H9 (cell line): ENCODE data around the gene PEDS1. TPM values are rescaled to one million over a fixed set of nuclear protein-coding genes. Genes with fewer than 3 reads are reported as not detected.

Experiments used
- DNase-seq: peaks from one replicate; pipeline ENCODE4 v3.0.0-alpha.2; 2017
- H2AFZ ChIP-seq: one replicate; pipeline ENCODE4 v1.6.1; 2013; ENCODE audit warnings: mild to moderate bottlenecking, low read length, control low read depth, moderate library complexity
- H2AK5ac ChIP-seq: 2 replicates; pipeline ENCODE4 v1.6.1; 2013; ENCODE audit warnings: low read length, control low read depth, mixed read lengths; ENCODE audit not compliant: insufficient read length
- H2BK120ac ChIP-seq: one replicate; pipeline ENCODE4 v1.6.1; 2013; ENCODE audit warnings: low read depth, mild to moderate bottlenecking, low read length, control low read depth, inconsistent platforms; ENCODE audit not compliant: poor library complexity, severe bottlenecking
- H2BK12ac ChIP-seq: 2 replicates; pipeline ENCODE4 v1.6.1; 2013; ENCODE audit warnings: low read length, control low read depth, mixed read lengths, low read depth; ENCODE audit not compliant: insufficient read length
- H2BK15ac ChIP-seq: 2 replicates; pipeline ENCODE4 v1.6.1; 2013; ENCODE audit warnings: low read depth, low read length, control low read depth
- H2BK20ac ChIP-seq: one replicate; pipeline ENCODE4 v1.6.1; 2013; ENCODE audit warnings: low read depth, mild to moderate bottlenecking, low read length, control low read depth, inconsistent platforms; ENCODE audit not compliant: poor library complexity, severe bottlenecking
- H2BK5ac ChIP-seq: 2 replicates; pipeline ENCODE4 v1.6.1; 2013; ENCODE audit warnings: low read length, control low read depth, mixed read lengths; ENCODE audit not compliant: insufficient read length
- H3K14ac ChIP-seq: 2 replicates; pipeline ENCODE4 v1.6.1; 2013; ENCODE audit warnings: low read length, control low read depth; ENCODE audit not compliant: insufficient read depth
- H3K18ac ChIP-seq: 2 replicates; pipeline ENCODE4 v1.6.1; 2013; ENCODE audit warnings: low read depth, mild to moderate bottlenecking, mixed read lengths, low read length, control low read depth; ENCODE audit not compliant: insufficient read length
- H3K23ac ChIP-seq: 2 replicates; pipeline ENCODE4 v1.6.1; 2013; ENCODE audit warnings: low read length, control low read depth, mixed read lengths, low read depth; ENCODE audit not compliant: insufficient read length
- H3K23me2 ChIP-seq: 2 replicates; pipeline ENCODE4 v1.6.1; 2013; ENCODE audit warnings: low read depth, mild to moderate bottlenecking, mixed read lengths, low read length, control low read depth; ENCODE audit not compliant: insufficient read length, poor library complexity, severe bottlenecking
- H3K27ac ChIP-seq: 2 replicates; pipeline ENCODE4 v1.5.1; 2013; ENCODE audit warnings: low read length, control low read depth, mixed read lengths, low read depth; ENCODE audit not compliant: insufficient read length
- H3K27me3 ChIP-seq: 2 replicates; pipeline ENCODE4 v1.6.1; 2013; ENCODE audit warnings: low read length, control low read depth, inconsistent platforms; ENCODE audit not compliant: insufficient read depth
- H3K4ac ChIP-seq: 2 replicates; pipeline ENCODE4 v1.6.1; 2013; ENCODE audit warnings: low read depth, mild to moderate bottlenecking, control low read depth, inconsistent platforms, low read length, moderate library complexity
- H3K4me1 ChIP-seq: 2 replicates; pipeline ENCODE4 v1.6.1; 2013; ENCODE audit warnings: low read length, control low read depth, inconsistent platforms; ENCODE audit not compliant: insufficient read depth
- H3K4me2 ChIP-seq: 2 replicates; pipeline ENCODE4 v1.6.1; 2013; ENCODE audit warnings: low read length, control low read depth, mixed read lengths; ENCODE audit not compliant: insufficient read length, insufficient read depth
- H3K56ac ChIP-seq: 2 replicates; pipeline ENCODE4 v1.6.1; 2013; ENCODE audit warnings: low read depth, mild to moderate bottlenecking, mixed read lengths, low read length, control low read depth; ENCODE audit not compliant: insufficient read length
- H3K79me1 ChIP-seq: 2 replicates; pipeline ENCODE4 v1.6.1; 2013; ENCODE audit warnings: low read depth, mild to moderate bottlenecking, moderate library complexity, low read length, control low read depth, inconsistent platforms; ENCODE audit not compliant: insufficient read depth, poor library complexity, severe bottlenecking
- H3K79me2 ChIP-seq: 2 replicates; pipeline ENCODE4 v1.6.1; 2013; ENCODE audit warnings: low read length, control low read depth, inconsistent platforms; ENCODE audit not compliant: insufficient read depth
- H3K9ac ChIP-seq: 2 replicates; pipeline ENCODE4 v1.6.1; 2013; ENCODE audit warnings: low read length, control low read depth, mixed read lengths; ENCODE audit not compliant: insufficient read length; ENCODE audit errors: extremely low read depth
- H3K9me3 ChIP-seq: one replicate; pipeline ENCODE4 v1.6.1; 2013; ENCODE audit warnings: low read depth, low read length, inconsistent platforms; ENCODE audit not compliant: control insufficient read depth
- H3T11ph ChIP-seq: one replicate; pipeline ENCODE4 v1.6.1; 2013; ENCODE audit warnings: mild to moderate bottlenecking, low read length, control low read depth, inconsistent platforms
- H4K20me1 ChIP-seq: one replicate; pipeline ENCODE4 v1.6.1; 2013; ENCODE audit not compliant: control insufficient read depth, insufficient read length, insufficient read depth
- H4K5ac ChIP-seq: 2 replicates; pipeline ENCODE4 v1.6.1; 2013; ENCODE audit warnings: low read depth, mild to moderate bottlenecking, mixed read lengths, low read length, control low read depth; ENCODE audit not compliant: insufficient read length
- H4K8ac ChIP-seq: replicated peaks from 2 replicates; pipeline ENCODE4 v1.6.1; 2013; ENCODE audit warnings: low read length, control low read depth, mixed read lengths, low read depth; ENCODE audit not compliant: insufficient read length
- H4K91ac ChIP-seq: 2 replicates; pipeline ENCODE4 v1.6.1; 2013; ENCODE audit warnings: low read depth, mild to moderate bottlenecking, moderate library complexity, mixed read lengths, low read length, control low read depth; ENCODE audit not compliant: insufficient read length
- H3K27ac Mint-ChIP-seq, 3 experiments: 2 replicates in 2 of 3; 3 replicates in 1 of 3; pipeline ENCODE4 v1.8.0; 2020 to 2021; ENCODE audit warnings: mixed read lengths in 3 of 3, mild to moderate bottlenecking in 1 of 3, moderate library complexity in 1 of 3
- H3K27me3 Mint-ChIP-seq: 2 replicates; pipeline ENCODE4 v1.8.0; 2021; ENCODE audit warnings: low read depth, mild to moderate bottlenecking, moderate library complexity, mixed read lengths
- H3K36me3 Mint-ChIP-seq, 3 experiments: 2 replicates in 2 of 3; 3 replicates in 1 of 3; pipeline ENCODE4 v1.8.0; 2020 to 2021; ENCODE audit warnings: low read depth in 3 of 3, mixed read lengths in 3 of 3; ENCODE audit not compliant: insufficient read depth in 1 of 3
- H3K4me1 Mint-ChIP-seq, 2 experiments: 2 replicates each; pipeline ENCODE4 v1.8.0; 2020; ENCODE audit warnings: mixed read lengths in 2 of 2
- H3K4me3 Mint-ChIP-seq, 2 experiments: 2 replicates in 1 of 2; 3 replicates in 1 of 2; pipeline ENCODE4 v1.8.0; 2020 to 2021; ENCODE audit warnings: mild to moderate bottlenecking in 2 of 2, mixed read lengths in 2 of 2, moderate library complexity in 1 of 2
- H3K9me3 Mint-ChIP-seq, 2 experiments: 2 replicates in 1 of 2; 3 replicates in 1 of 2; pipeline ENCODE4 v1.8.0; 2020; ENCODE audit warnings: mild to moderate bottlenecking in 2 of 2, mixed read lengths in 2 of 2, moderate library complexity in 1 of 2
- CTCF ChIP-seq: fragments of 200-600 bp; sonication (generic); conservative IDR thresholded peaks from 3 replicates; pipeline ENCODE4 v1.8.0; 2021; ENCODE audit warnings: antibody characterized with exemption, mild to moderate bottlenecking
- WGBS: extraction: QIAGEN DNeasy Blood & Tissue Kit; methylation state at CpG from one replicate; pipeline ENCODE4 v1.1.7; 2013; ENCODE audit warnings: missing lambda C conversion rate, low lambda C conversion rate, mixed read lengths; ENCODE audit not compliant: insufficient read length; ENCODE audit errors: extremely low coverage; 5-methylcytosine and 5-hydroxymethylcytosine counted together
- total RNA-seq: library from RNA; stranded (reverse); gene quantifications from 2 replicates; pipeline ENCODE4 v1.2.1, GENCODE V29; 2021

PEDS1 gene
- total RNA-seq, 1 experiment from 2014 or later, result 29.3 TPM

GRCh38 chr20:50140339-50140859 lies 13.1 kb downstream of the PEDS1 start:
- Mint-ChIP-seq H3K4me3 (no peak overlapping the region; a peak in 1 of 5 replicates), H3K27me3 (no peaks in the 10 kb centered on the region), H3K27ac (peak overlapping the region; percentile 32 to 68 (median 41); a peak in 4 of 7 replicates), H3K9me3 (no peaks in the 10 kb centered on the region), H3K36me3 (peaks cover 17 to 46% (median 45%) of the 10 kb centered on the region in 3 experiments), H3K4me1 (peaks cover 27 to 29% of the 10 kb centered on the region in 2 experiments)
- peaks cover 2% of the 10 kb centered on the region; the same call in 1 of the 2 replicates for H3K79me2 ChIP-seq
- no peak overlapping the region for H3K23ac ChIP-seq
- H2BK15ac ChIP-seq, result no peak overlapping the region
- H3K27me3 ChIP-seq, result no peaks in the 10 kb centered on the region
- H3K56ac ChIP-seq, result no peak overlapping the region
- DNase-seq, result no peak
- no peak overlapping the region for H2AFZ ChIP-seq
- no peak overlapping the region for H4K91ac ChIP-seq
- no CpG with 5 or more reads among the region's 11 CpGs for WGBS
- TF ChIP-seq CTCF, result no peak
- no peak overlapping the region for H2BK12ac ChIP-seq
- H2BK120ac ChIP-seq, result no peak overlapping the region
- no peak overlapping the region for H3K14ac ChIP-seq
- H3K9me3 ChIP-seq, result no peaks in the 10 kb centered on the region
- no peaks in the 10 kb centered on the region for H4K20me1 ChIP-seq
- no peak overlapping the region for H3K27ac ChIP-seq
- no peak overlapping the region for H2BK5ac ChIP-seq
- H3K18ac ChIP-seq, result no peak overlapping the region
- H3K23me2 ChIP-seq, result no peaks in the 10 kb centered on the region
- H3K4ac ChIP-seq, result no peak overlapping the region
- no peak overlapping the region for H4K8ac ChIP-seq
- H2BK20ac ChIP-seq, result no peak overlapping the region
- H3K4me2 ChIP-seq, result no peak overlapping the region
- H3K4me1 ChIP-seq, result peaks cover 6% of the 10 kb centered on the region; the same call in 1 of the 2 replicates
- H2AK5ac ChIP-seq, result no peak overlapping the region
- H4K5ac ChIP-seq, result no peak overlapping the region
- peaks cover 5% of the 10 kb centered on the region for H3K79me1 ChIP-seq
- no peak overlapping the region for H3T11ph ChIP-seq
- no peak overlapping the region for H3K9ac ChIP-seq
